ENCODE results near the gene TCF3.

The TCF3 gene

DNA sequence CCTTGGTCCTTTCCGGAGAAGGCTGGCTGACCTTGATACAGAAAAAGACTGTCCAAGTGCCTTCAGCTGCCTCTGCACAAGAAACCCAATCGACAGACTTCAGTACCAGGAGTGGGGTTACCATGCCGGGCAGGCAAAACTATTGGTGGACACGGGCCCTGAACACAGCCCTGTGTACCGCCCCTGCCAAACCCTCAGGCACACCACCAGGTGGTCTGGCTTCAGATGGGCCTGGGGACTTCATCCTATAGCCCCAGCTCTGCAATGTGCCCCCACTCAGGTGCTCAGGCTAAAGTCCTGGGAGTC is 17.5 kb downstream of the TCF3 start:
- peaks cover 57 to 64% of the 10 kb centered on the region in 2 donors for H3K36me3 Mint-ChIP-seq
- peak overlapping the region; percentile 63 for H3K27ac Mint-ChIP-seq
- no peak overlapping the region for H3K4me3 Mint-ChIP-seq
- DNase-seq (no peak), ATAC-seq (replicated peaks) (no peak)
- no peaks in the 10 kb centered on the region for H3K9me3 Mint-ChIP-seq
- H3K27me3 Mint-ChIP-seq, result no peaks in the 10 kb centered on the region
- peaks cover 10 to 28% of the 10 kb centered on the region in 2 donors for H3K4me1 Mint-ChIP-seq

GRCh38 chr19:1634242-1634937 is 18.0 kb downstream of the TCF3 start:
- Mint-ChIP-seq H3K9me3 (no peaks in the 10 kb centered on the region), H3K27ac (no peak overlapping the region), H3K4me3 (no peak overlapping the region), H3K4me1 (peaks cover 9 to 23% of the 10 kb centered on the region in 2 donors), H3K36me3 (peaks cover 55 to 59% of the 10 kb centered on the region in 2 donors), H3K27me3 (no peaks in the 10 kb centered on the region)
- ATAC-seq (replicated peaks), result no peak
- DNase-seq, result no peak

DNA sequence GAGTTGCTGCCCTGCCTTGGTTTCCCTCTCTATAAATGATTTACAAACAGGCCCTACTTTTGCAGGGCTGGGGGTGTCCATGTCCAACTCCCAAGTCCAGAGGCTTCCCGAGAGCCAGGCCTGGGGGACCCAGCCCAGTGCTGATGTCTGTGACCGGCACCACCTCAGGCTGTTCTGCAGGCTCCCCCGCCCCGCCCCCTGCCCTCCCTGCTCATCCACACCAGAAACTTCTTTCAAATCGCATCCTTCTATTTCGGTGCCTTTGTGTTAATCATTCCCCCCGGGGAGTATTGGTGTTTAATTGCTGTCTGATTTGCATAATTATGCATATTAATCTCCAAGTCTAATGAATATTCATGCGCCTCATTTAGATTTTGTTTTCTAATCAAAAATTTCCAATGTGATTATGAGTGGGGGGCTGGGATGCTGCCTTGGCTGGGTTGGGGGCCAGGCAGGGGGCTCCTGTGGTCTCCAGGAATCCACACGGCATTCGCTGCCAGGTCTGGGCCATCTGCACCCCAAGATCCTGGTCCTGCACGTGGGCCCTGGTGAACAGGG is 19.1 kb downstream of the TCF3 start:
- DNase-seq (no peak), ATAC-seq (replicated peaks) (no peak)
- Mint-ChIP-seq H3K4me1 (peaks cover 9 to 23% of the 10 kb centered on the region in 2 donors), H3K27ac (peak overlapping the region; percentile 81), H3K36me3 (peaks cover 47 to 51% of the 10 kb centered on the region in 2 donors), H3K27me3 (no peaks in the 10 kb centered on the region), H3K9me3 (no peaks in the 10 kb centered on the region), H3K4me3 (no peak overlapping the region)

- no peak for ATAC-seq (replicated peaks)
- H3K27ac Mint-ChIP-seq, result peak overlapping the region; percentile 81
- H3K9me3 Mint-ChIP-seq, result no peaks in the 10 kb centered on the region
- no peak for DNase-seq
- no peaks in the 10 kb centered on the region for H3K27me3 Mint-ChIP-seq
- no peak overlapping the region for H3K4me3 Mint-ChIP-seq
- H3K36me3 Mint-ChIP-seq, result peaks cover 44 to 48% of the 10 kb centered on the region in 2 donors
- H3K4me1 Mint-ChIP-seq, result peaks cover 9 to 21% of the 10 kb centered on the region in 2 donors
Measured at GRCh38 chr19:1632462-1633268, 19.8 kb downstream of the TCF3 start.

GRCh38 chr19:1631557-1632100 is 20.8 kb downstream of the TCF3 start:
- H3K4me1 Mint-ChIP-seq, result peaks cover 9 to 15% of the 10 kb centered on the region in 2 donors
- no peak overlapping the region for H3K4me3 Mint-ChIP-seq
- H3K36me3 Mint-ChIP-seq, result peaks cover 35 to 40% of the 10 kb centered on the region in 2 donors
- ATAC-seq (replicated peaks) (no peak), DNase-seq (no peak)
- no peaks in the 10 kb centered on the region for H3K9me3 Mint-ChIP-seq
- peak overlapping the region; percentile 67 for H3K27ac Mint-ChIP-seq
- no peaks in the 10 kb centered on the region for H3K27me3 Mint-ChIP-seq

- DNase-seq (no peak), ATAC-seq (replicated peaks) (no peak)
- Mint-ChIP-seq H3K9me3 (no peaks in the 10 kb centered on the region), H3K4me1 (peaks cover 9 to 15% of the 10 kb centered on the region in 2 donors), H3K36me3 (peaks cover 37% of the 10 kb centered on the region in 2 donors), H3K4me3 (no peak overlapping the region), H3K27ac (no peak overlapping the region), H3K27me3 (no peaks in the 10 kb centered on the region)
Measured at GRCh38 chr19:1630811-1631210, 21.6 kb downstream of the TCF3 start.

- Mint-ChIP-seq H3K4me3 (no peak overlapping the region), H3K4me1 (peaks cover 7 to 16% of the 10 kb centered on the region in 2 donors), H3K36me3 (peaks cover 34 to 36% of the 10 kb centered on the region in 2 donors), H3K9me3 (no peaks in the 10 kb centered on the region), H3K27ac (no peak overlapping the region), H3K27me3 (no peaks in the 10 kb centered on the region)
- DNase-seq (no peak), ATAC-seq (replicated peaks) (no peak)
Measured at GRCh38 chr19:1630012-1630411, 22.4 kb downstream of the TCF3 start.

- Mint-ChIP-seq H3K27me3 (no peaks in the 10 kb centered on the region), H3K36me3 (peaks cover 39% of the 10 kb centered on the region in 2 donors), H3K4me1 (peaks cover 11 to 21% of the 10 kb centered on the region in 2 donors), H3K4me3 (no peak overlapping the region), H3K9me3 (no peaks in the 10 kb centered on the region), H3K27ac (no peak overlapping the region)
- no peak for DNase-seq
- no peak for ATAC-seq (replicated peaks)
Measured at GRCh38 chr19:1629256-1629808, 23.1 kb downstream of the TCF3 start.

- ATAC-seq (replicated peaks) (no peak), DNase-seq (no peak)
- Mint-ChIP-seq H3K4me3 (no peak overlapping the region), H3K36me3 (peaks cover 37% of the 10 kb centered on the region in 2 donors), H3K27me3 (no peaks in the 10 kb centered on the region), H3K4me1 (peaks cover 15 to 22% of the 10 kb centered on the region in 2 donors), H3K9me3 (no peaks in the 10 kb centered on the region), H3K27ac (peak overlapping the region; percentile 65)
Measured at GRCh38 chr19:1627194-1627593, 25.2 kb downstream of the TCF3 start.

DNA sequence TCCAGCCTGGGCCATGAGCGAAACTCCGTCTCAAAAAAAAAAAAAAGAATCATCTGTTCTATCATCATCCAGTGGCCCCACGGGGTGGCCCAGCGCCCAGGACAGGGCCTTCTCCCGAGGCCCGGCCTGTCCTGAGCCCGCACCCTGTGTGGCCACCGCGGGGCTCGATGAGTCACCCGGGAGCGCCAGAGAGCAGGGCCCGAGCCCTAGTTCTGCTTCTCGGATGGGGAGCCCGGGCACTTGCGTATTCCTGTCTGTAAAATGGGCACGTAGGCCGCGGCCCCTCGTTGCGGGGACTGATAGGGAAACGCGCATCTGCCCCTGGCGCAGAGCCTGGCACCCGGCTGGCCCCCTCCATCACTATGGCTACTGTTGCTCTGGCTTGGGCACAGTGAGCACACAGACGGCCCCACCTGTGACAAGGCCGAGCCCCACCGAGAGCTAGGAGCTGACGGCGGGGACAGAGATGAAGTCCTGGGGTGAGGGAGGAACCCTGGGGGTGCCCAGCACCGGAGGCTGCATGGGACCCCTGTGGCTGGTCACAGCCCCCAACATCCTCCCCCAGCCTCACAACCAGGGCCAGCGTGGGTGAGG is 25.9 kb downstream of the TCF3 start:
- DNase-seq, result no peak
- Mint-ChIP-seq H3K9me3 (no peaks in the 10 kb centered on the region), H3K36me3 (peaks cover 33 to 34% of the 10 kb centered on the region in 2 donors), H3K4me3 (no peak overlapping the region), H3K4me1 (peaks cover 12 to 18% of the 10 kb centered on the region in 2 donors), H3K27ac (no peak overlapping the region), H3K27me3 (no peaks in the 10 kb centered on the region)
- no peak for ATAC-seq (replicated peaks)

- H3K27me3 Mint-ChIP-seq, result no peaks in the 10 kb centered on the region
- H3K27ac Mint-ChIP-seq, result peak overlapping the region; percentile 79
- peaks cover 16 to 34% of the 10 kb centered on the region in 2 donors for H3K4me1 Mint-ChIP-seq
Measured at GRCh38 chr19:1624458-1624857, 28.0 kb downstream of the TCF3 start.

GRCh38 chr19:1622541-1622940 is 29.9 kb downstream of the TCF3 start:
- Mint-ChIP-seq H3K4me1 (peaks cover 27 to 53% of the 10 kb centered on the region in 2 donors), H3K4me3 (peak overlapping the region in 1 of 2 donors; percentile 29), H3K9me3 (no peaks in the 10 kb centered on the region), H3K27ac (peak overlapping the region; percentile 92), H3K27me3 (no peaks in the 10 kb centered on the region), H3K36me3 (peaks cover 46 to 49% of the 10 kb centered on the region in 2 donors)
- DNase-seq (no peak), ATAC-seq (replicated peaks) (no peak)

More at GRCh38 chr19:1624458-1624857, 28.0 kb downstream of the TCF3 start:
- no peak overlapping the region for H3K4me3 Mint-ChIP-seq
- peak; percentile 75 to 76 for ATAC-seq (replicated peaks)
- no peak for DNase-seq
- H3K36me3 Mint-ChIP-seq, result peaks cover 34% of the 10 kb centered on the region in 2 donors
- H3K9me3 Mint-ChIP-seq, result no peaks in the 10 kb centered on the region

GRCh38 chr19:1622007-1622406 is 30.4 kb downstream of the TCF3 start:
- Mint-ChIP-seq H3K4me3 (no peak overlapping the region), H3K9me3 (no peaks in the 10 kb centered on the region), H3K4me1 (peaks cover 31 to 58% of the 10 kb centered on the region in 2 donors), H3K27me3 (no peaks in the 10 kb centered on the region), H3K27ac (no peak overlapping the region), H3K36me3 (peaks cover 51 to 53% of the 10 kb centered on the region in 2 donors)
- DNase-seq (no peak), ATAC-seq (replicated peaks) (no peak)

- Mint-ChIP-seq H3K27ac (no peak overlapping the region), H3K27me3 (no peaks in the 10 kb centered on the region), H3K9me3 (no peaks in the 10 kb centered on the region), H3K4me1 (peaks cover 34 to 62% of the 10 kb centered on the region in 2 donors), H3K4me3 (no peak overlapping the region), H3K36me3 (peaks cover 55% of the 10 kb centered on the region in 2 donors)
- ATAC-seq (replicated peaks), result no peak
- DNase-seq, result no peak
Measured at GRCh38 chr19:1621574-1621973, 30.8 kb downstream of the TCF3 start.

Data from stimulated activated naive B cell treated with anti-CD40 and anti-IgM and Interleukin-4, amounts not matched to agents 10 μg/mL and 1 μg/mL and 100 μg/mL, for 72 hours (primary cell).